ENCODE measurements around the gene AGA.

AGA gene

GRCh38 chr4:177441061-177441802 lies 1.0 kb downstream of the AGA start:
- H3K36me3 ChIP-seq (ENCODE audit: low read length): peaks cover 9% of the 10 kb centered on the region; the same call in 1 of the 2 replicates
- no peaks in the 10 kb centered on the region for H3K27me3 ChIP-seq (ENCODE audit: low read length)
- peak overlapping the region; percentile 68 for H2AFZ ChIP-seq (ENCODE audit: low read depth, low read length, severe bottlenecking)
- H3K9me3 ChIP-seq (ENCODE audit: insufficient read depth, low read length): no peaks in the 10 kb centered on the region
- H3K9me2 ChIP-seq (replicated peaks; ENCODE audit: insufficient read depth, low read length): no peaks in the 10 kb centered on the region
- no peaks in the 10 kb centered on the region for H4K20me1 ChIP-seq (ENCODE audit: low read depth, low read length)
- peaks cover 11% of the 10 kb centered on the region; the same call in 1 of the 2 replicates for H3K79me2 ChIP-seq (ENCODE audit: insufficient read depth, low read length)
- H3K4me3 ChIP-seq (ENCODE audit: insufficient read depth, low read length, poor library complexity, severe bottlenecking): peak overlapping the region; percentile 83
- H3K27ac ChIP-seq (ENCODE audit: low read depth, low read length): peak overlapping the region; percentile 83
- peak overlapping the region; percentile 99 for H3K4me2 ChIP-seq (ENCODE audit: low read depth, low read length, poor library complexity, severe bottlenecking)
- H3F3A ChIP-seq (ENCODE audit: insufficient read depth): peaks cover 4% of the 10 kb centered on the region; the same call in 1 of the 2 replicates
- TF ChIP-seq EZH2phosphoT487 (conservative IDR thresholded peaks at IDR 0.05; ENCODE audit: low read length) (no peak), CTCF (IDR thresholded peaks at IDR 0.05; ENCODE audit: insufficient read depth, low read length, poor library complexity, severe bottlenecking) (no peak)
- peak overlapping the region; percentile 75 for H3K9ac ChIP-seq (ENCODE audit: low read length)

DNA sequence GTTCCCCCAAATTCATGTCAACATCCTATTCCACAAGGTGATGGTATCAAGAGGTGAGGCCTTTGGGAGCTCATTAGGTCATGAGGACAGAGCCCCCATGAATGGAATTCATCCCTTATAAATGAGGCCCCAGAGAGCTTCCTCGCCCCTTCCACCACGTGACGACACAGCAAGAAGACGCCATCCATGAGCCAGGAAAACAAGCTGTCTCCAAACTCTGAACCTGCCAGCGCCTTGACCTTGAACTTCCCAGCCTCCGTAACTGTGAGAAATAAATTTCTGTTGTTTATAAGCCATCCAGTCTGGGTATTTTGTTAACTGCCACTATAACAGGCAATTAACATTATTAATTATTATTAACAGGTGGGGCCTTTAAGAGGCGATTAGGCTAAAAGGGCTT lies 5.8 kb downstream of the AGA start:
- no peaks in the 10 kb centered on the region for H4K20me1 ChIP-seq (ENCODE audit: low read depth, low read length)
- no peaks in the 10 kb centered on the region; the same call in 1 of the 2 replicates for H3F3A ChIP-seq (ENCODE audit: insufficient read depth)
- H3K27ac ChIP-seq (ENCODE audit: low read depth, low read length): no peak overlapping the region
- no peak overlapping the region for H3K4me3 ChIP-seq (ENCODE audit: insufficient read depth, low read length, poor library complexity, severe bottlenecking)
- H3K4me2 ChIP-seq (ENCODE audit: low read depth, low read length, poor library complexity, severe bottlenecking): no peak overlapping the region
- no peak overlapping the region for H3K9ac ChIP-seq (ENCODE audit: low read length)
- H2AFZ ChIP-seq (ENCODE audit: low read depth, low read length, severe bottlenecking): no peak overlapping the region
- H3K79me2 ChIP-seq (ENCODE audit: insufficient read depth, low read length): peaks cover 11% of the 10 kb centered on the region; the same call in 1 of the 2 replicates
- no peak for TF ChIP-seq CTCF (IDR thresholded peaks at IDR 0.05; ENCODE audit: insufficient read depth, low read length, poor library complexity, severe bottlenecking)
- TF ChIP-seq EZH2phosphoT487 (conservative IDR thresholded peaks at IDR 0.05; ENCODE audit: low read length): no peak
- peaks cover 23% of the 10 kb centered on the region; the same call in 1 of the 2 replicates for H3K36me3 ChIP-seq (ENCODE audit: low read length)
- no peaks in the 10 kb centered on the region for H3K27me3 ChIP-seq (ENCODE audit: low read length)
- no peaks in the 10 kb centered on the region for H3K9me2 ChIP-seq (replicated peaks; ENCODE audit: insufficient read depth, low read length)
- H3K9me3 ChIP-seq (ENCODE audit: insufficient read depth, low read length): no peaks in the 10 kb centered on the region

DNA sequence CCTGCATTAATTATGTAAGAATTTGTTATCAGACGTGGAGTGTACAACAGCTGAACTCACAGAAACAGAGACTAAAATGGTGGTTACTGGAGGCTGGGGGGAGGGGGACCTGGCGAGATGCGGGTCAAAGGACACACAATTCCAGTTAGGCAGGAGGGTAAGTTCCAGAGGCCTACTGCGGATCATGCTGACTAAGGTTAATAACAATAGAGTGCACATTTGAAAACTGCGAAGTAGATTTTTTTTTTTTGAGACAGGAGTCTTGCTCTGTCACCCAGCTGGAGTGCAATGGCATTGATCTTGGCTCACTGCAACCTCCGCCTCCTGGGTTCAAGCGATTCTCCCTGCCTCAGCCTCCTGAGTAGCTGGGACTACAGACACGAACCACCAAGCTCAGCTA lies 7.6 kb downstream of the AGA start:
- H3K36me3 ChIP-seq (ENCODE audit: low read length): peaks cover 23% of the 10 kb centered on the region; the same call in 1 of the 2 replicates
- TF ChIP-seq EZH2phosphoT487 (conservative IDR thresholded peaks at IDR 0.05; ENCODE audit: low read length) (no peak), CTCF (IDR thresholded peaks at IDR 0.05; ENCODE audit: insufficient read depth, low read length, poor library complexity, severe bottlenecking) (no peak)
- no peaks in the 10 kb centered on the region for H4K20me1 ChIP-seq (ENCODE audit: low read depth, low read length)
- H3F3A ChIP-seq (ENCODE audit: insufficient read depth): no peaks in the 10 kb centered on the region
- H3K4me2 ChIP-seq (ENCODE audit: low read depth, low read length, poor library complexity, severe bottlenecking): no peak overlapping the region
- no peaks in the 10 kb centered on the region for H3K27me3 ChIP-seq (ENCODE audit: low read length)
- H3K9me3 ChIP-seq (ENCODE audit: insufficient read depth, low read length): no peaks in the 10 kb centered on the region
- H3K9ac ChIP-seq (ENCODE audit: low read length): no peak overlapping the region
- no peak overlapping the region for H3K4me3 ChIP-seq (ENCODE audit: insufficient read depth, low read length, poor library complexity, severe bottlenecking)
- H3K9me2 ChIP-seq (replicated peaks; ENCODE audit: insufficient read depth, low read length): no peaks in the 10 kb centered on the region
- no peak overlapping the region for H3K27ac ChIP-seq (ENCODE audit: low read depth, low read length)
- no peaks in the 10 kb centered on the region for H3K79me2 ChIP-seq (ENCODE audit: insufficient read depth, low read length)
- H2AFZ ChIP-seq (ENCODE audit: low read depth, low read length, severe bottlenecking): no peak overlapping the region
